ENCODE results near the gene SLC25A36. TPM values are rescaled to one million over a fixed set of nuclear protein-coding genes. Genes with fewer than 3 reads are reported as not detected.

Gene SLC25A36
- total and polyA plus RNA-seq, 8 donors, result 13.1 to 275 (median 64.2) TPM

GRCh38 chr3:140922634-140923033 lies 19.0 kb upstream of the SLC25A36 start:
- H3K27ac ChIP-seq, result no peak overlapping the region
- intact Hi-C loops (cut with DNase I; ENCODE audit: low total_unique reads), result no loop called here
- 5 to 33% (median 29%) methylated on average over 1 of the region's 1 CpG for WGBS, 5 donors
- H3K4me3 ChIP-seq, result no peak overlapping the region
- H3K27me3 ChIP-seq, result no peaks in the 10 kb centered on the region
- H3K36me3 ChIP-seq, result no peaks in the 10 kb centered on the region
- no peak for DNase-seq
- H3K9me3 ChIP-seq, result no peaks in the 10 kb centered on the region
- H3K4me1 ChIP-seq, result peaks cover under 1 to 8% (median 7%) of the 10 kb centered on the region in 4 donors
- TF ChIP-seq POLR2A (IDR thresholded peaks at IDR 0.05) (no peak), POLR2AphosphoS5 (IDR thresholded peaks at IDR 0.05) (no peak), CTCF (IDR thresholded peaks at IDR 0.05) (peak in 3 of 7 experiments; percentile 17 to 23 (median 21))

GRCh38 chr3:140924097-140924873 lies 17.4 kb upstream of the SLC25A36 start:
- TF ChIP-seq EP300 (IDR thresholded peaks at IDR 0.05) (no peak), CTCF (IDR thresholded peaks at IDR 0.05) (no peak), POLR2A (IDR thresholded peaks at IDR 0.05) (no peak), POLR2AphosphoS5 (IDR thresholded peaks at IDR 0.05) (no peak)
- Histone ChIP-seq H3K36me3 (no peaks in the 10 kb centered on the region), H3K4me3 (no peak overlapping the region), H3K4me1 (peaks cover 0 to 10% (median 0%) of the 10 kb centered on the region in 4 donors), H3K27ac (no peak overlapping the region), H3K9me3 (no peaks in the 10 kb centered on the region), H3K27me3 (peaks cover 0 to under 1% (median 0%) of the 10 kb centered on the region in 3 donors)
- 60 to 78% (median 66%) methylated on average over 6 of the region's 6 CpGs for WGBS, 5 donors
- DNase-seq, result no peak
- intact Hi-C loops (cut with DNase I; ENCODE audit: low total_unique reads), result no loop called here

- peak; percentile 36 to 60 for DNase-seq
- Histone ChIP-seq H3K36me3 (no peaks in the 10 kb centered on the region), H3K4me1 (peaks cover 0 to 23% (median 0%) of the 10 kb centered on the region in 4 donors), H3K4me3 (no peak overlapping the region), H3K27ac (no peak overlapping the region), H3K27me3 (peaks cover 0 to 13% (median 0%) of the 10 kb centered on the region in 3 donors), H3K9me3 (no peaks in the 10 kb centered on the region)
- intact Hi-C loops (cut with DNase I; ENCODE audit: low total_unique reads), result no loop called here
- TF ChIP-seq EP300 (IDR thresholded peaks at IDR 0.05) (no peak), POLR2AphosphoS5 (IDR thresholded peaks at IDR 0.05) (peak in 2 of 3 donors; percentile 22 to 23), CTCF (IDR thresholded peaks at IDR 0.05) (no peak), POLR2A (IDR thresholded peaks at IDR 0.05) (no peak)
- WGBS, 5 donors, result 15 to 41% (median 22%) methylated on average over 3 of the region's 3 CpGs
Observed at GRCh38 chr3:140927279-140928069, 14.2 kb upstream of the SLC25A36 start.

- Histone ChIP-seq H3K4me3 (no peak overlapping the region), H3K9me3 (no peaks in the 10 kb centered on the region), H3K36me3 (no peaks in the 10 kb centered on the region), H3K27ac (no peak overlapping the region), H3K4me1 (peaks cover 0 to 23% (median 0%) of the 10 kb centered on the region in 4 donors), H3K27me3 (peaks cover 0 to 13% (median 0%) of the 10 kb centered on the region in 3 donors)
- WGBS, 5 donors, result 33 to 82% (median 44%) methylated on average over 1 of the region's 1 CpG
- DNase-seq, result no peak
- intact Hi-C loops (cut with DNase I; ENCODE audit: low total_unique reads), result no loop called here
- TF ChIP-seq POLR2AphosphoS5 (IDR thresholded peaks at IDR 0.05), result no peak
- no peak for TF ChIP-seq CTCF (IDR thresholded peaks at IDR 0.05)
- no peak for TF ChIP-seq POLR2A (IDR thresholded peaks at IDR 0.05)
- TF ChIP-seq EP300 (IDR thresholded peaks at IDR 0.05), result no peak
Observed at GRCh38 chr3:140929446-140929845, 12.2 kb upstream of the SLC25A36 start.
